Uterus (tissue), 2 donors: ENCODE measurements around the gene SRCIN1.

ENCODE experiments used
- CTCF ChIP-seq, 4 experiments: fragments of 200-600 bp in 2 of 4; fragments of 450-650 bp in 2 of 4; sonication (generic) in 2 of 4; IDR thresholded peaks; one replicate each; pipeline ENCODE4 v1.5.1; 2016 to 2019; ENCODE audit warnings: antibody characterized with exemption in 4 of 4, mild to moderate bottlenecking in 2 of 4, moderate library complexity in 1 of 4
- POLR2A ChIP-seq, 2 donors: fragments of 450-650 bp; IDR thresholded peaks; one replicate each; pipeline ENCODE4 v1.6.1; 2016; ENCODE audit warnings: antibody characterized with exemption in 2 of 2, mild to moderate bottlenecking in 1 of 2, moderate library complexity in 1 of 2

- TF ChIP-seq POLR2A (IDR thresholded peaks at IDR 0.05) (no peak), CTCF (IDR thresholded peaks at IDR 0.05) (no peak)
These were observed 13.3 kb downstream of the SRCIN1 start for GRCh38 chr17:38592487-38592886.
